Heart left ventricle (tissue), 13 donors: ENCODE results near the gene CD1B.

Experiments used
- CTCF ChIP-seq, 12 donors: fragments of 200-600 bp; sonication (generic) in 4 of 12; IDR thresholded peaks; one replicate each; pipeline versions ENCODE4 v1.5.0 to v1.8.0; 2018 to 2022; ENCODE audit warnings: antibody characterized with exemption in 12 of 12, mild to moderate bottlenecking in 5 of 12
- POLR2A ChIP-seq, 2 donors: fragments of 450-650 bp; IDR thresholded peaks; one replicate each; pipeline ENCODE4 v1.6.1; 2017; ENCODE audit warnings: antibody characterized with exemption in 2 of 2, mild to moderate bottlenecking in 2 of 2, moderate library complexity in 2 of 2
- donor health status: ischemic (EF 13 %, LVEDD 7.1; RV severe dilation, severe dysfunction).
- donor health status: DM: no; HTN: yes; CAD: no.
- donor health status: DM: no; HTN: no; CAD: no.
- donor health status: ischemic (EF 25% LVEDD 6.9; RV normal size, moderate dysfunction).
- donor health status: ischemic (EF 25% LVEDD 5.7; RV mildly dilated, moderate dysfunction).
- donor health status: ischemic (EF 35%, LVEDD 5.7; RV mildly dilated, moderate dysfunction).
- donor health status: nonischemic (EF 11% LVEDD 7.7; RV severe dilation, severe dysfunction).
- donor health status: DM: yes; HTN: yes; CAD: no.
- donor health status: PGD.
- donor health status: ischemic (EF 29% LVEDD 5.4; RV normal size, mild dysfunction).
- donor health status: nonischemic (EF 23%, LVEDD 6.1; RV moderate dilation, normal function).

GRCh38 chr1:158335213-158335532, 3.8 kb upstream of the CD1B start:
- TF ChIP-seq POLR2A (IDR thresholded peaks at IDR 0.05) (no peak), CTCF (IDR thresholded peaks at IDR 0.05) (no peak)
